SK-N-SH (cell line): ENCODE data around the gene TMEM182.

Source experiments
- ELF1 ChIP-seq: IDR thresholded peaks from 2 replicates; pipeline ENCODE4 v1.4.0; 2012
- EZH2phosphoT487 ChIP-seq: fragments of 200-600 bp; sonication (generic); IDR thresholded peaks from 2 replicates; pipeline ENCODE4 v1.6.1; 2017; ENCODE audit warnings: low read depth, mixed run types, mild to moderate bottlenecking, antibody characterized with exemption, moderate library complexity, borderline replicate concordance
- FOXJ3 ChIP-seq: sonication (generic); formaldehyde crosslinking; IDR thresholded peaks from 2 replicates; pipeline ENCODE4 v1.5.1; 2020; ENCODE audit warnings: mild to moderate bottlenecking, missing genetic modification reagents
- JUND ChIP-seq: IDR thresholded peaks from 2 replicates; pipeline ENCODE4 v1.4.0; 2012
- MEF2A ChIP-seq: IDR thresholded peaks from 2 replicates; pipeline ENCODE4 v1.4.0; 2012; ENCODE audit warnings: low read depth, borderline replicate concordance
- NFIC ChIP-seq: IDR thresholded peaks from 2 replicates; pipeline ENCODE4 v1.4.0; 2012; ENCODE audit warnings: borderline replicate concordance
- POLR2AphosphoS5 ChIP-seq: IDR thresholded peaks from 2 replicates; pipeline ENCODE4 v1.6.1; 2012; ENCODE audit warnings: low read depth, low read length
- RXRA ChIP-seq: IDR thresholded peaks from 2 replicates; pipeline ENCODE4 v1.4.0; 2012; ENCODE audit warnings: low read depth, mild to moderate bottlenecking, borderline replicate concordance
- SMC3 ChIP-seq: IDR thresholded peaks from 2 replicates; pipeline ENCODE4 v1.6.1; 2012; ENCODE audit warnings: low read depth, low read length, improper control_type of control experiment
- YY1 ChIP-seq: IDR thresholded peaks from 2 replicates; pipeline ENCODE4 v1.4.0; 2012; ENCODE audit warnings: low read depth, mild to moderate bottlenecking
- TF ChIP-seq, protein P1 (sequence below): IDR thresholded peaks from 2 replicates; pipeline ENCODE4 v1.6.1; 2012; ENCODE audit warnings: mild to moderate bottlenecking, low read depth, low read length, moderate library complexity
- TF ChIP-seq, protein P2 (sequence below): fragments of 200-600 bp; sonication (generic); IDR thresholded peaks from 2 replicates; pipeline ENCODE4 v1.6.1; 2017; ENCODE audit warnings: antibody characterized with exemption, mild to moderate bottlenecking, moderate library complexity
- TF ChIP-seq, protein P3 (sequence below): IDR thresholded peaks from 2 replicates; pipeline ENCODE4; 2012
- TF ChIP-seq, protein P4 (sequence below): IDR thresholded peaks from 2 replicates; pipeline ENCODE4 v1.4.0; 2012; ENCODE audit warnings: low read depth

DNA sequence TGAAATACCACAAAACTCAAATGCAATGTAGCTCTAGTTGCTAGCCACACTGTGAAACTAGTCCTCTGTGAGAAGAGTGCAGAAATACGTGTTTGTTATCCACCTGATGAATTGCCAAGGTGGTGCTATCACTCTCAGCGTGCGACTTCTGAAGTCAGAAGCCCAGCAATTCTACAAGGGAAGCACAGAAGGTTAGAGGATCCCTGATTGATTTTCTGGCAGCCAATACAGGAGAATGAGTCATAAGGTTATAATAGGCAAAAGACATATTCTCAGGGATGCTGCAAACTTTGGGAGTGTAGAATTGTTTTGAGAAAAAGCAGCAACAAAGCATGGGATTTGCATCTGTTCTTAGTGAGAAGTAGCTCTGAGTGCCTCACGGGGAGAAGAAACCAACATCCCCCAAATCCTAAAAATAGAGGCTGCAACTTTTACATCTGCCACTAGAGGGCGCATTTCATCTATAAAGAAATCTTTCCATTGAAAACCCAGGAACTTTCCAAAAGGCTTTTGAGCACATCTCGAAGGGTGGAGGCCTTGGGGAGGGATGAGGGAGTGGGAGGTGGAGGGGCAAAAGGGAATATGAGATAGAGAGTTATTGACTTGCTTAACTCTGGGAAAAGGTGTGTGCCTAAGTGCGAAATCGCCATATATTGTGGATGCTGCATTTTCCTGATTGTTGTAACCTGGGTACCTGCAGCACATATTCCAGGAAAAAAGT lies 78.0 kb downstream of the TMEM182 start:
- TF ChIP-seq EZH2phosphoT487 (no peak), POLR2AphosphoS5 (no peak), YY1 (no peak), FOXJ3 (no peak), JUND (no peak), MEF2A (no peak), SMC3 (no peak), NFIC (no peak), RXRA (no peak), ELF1 (no peak)
- TF ChIP-seq, protein P1, sequence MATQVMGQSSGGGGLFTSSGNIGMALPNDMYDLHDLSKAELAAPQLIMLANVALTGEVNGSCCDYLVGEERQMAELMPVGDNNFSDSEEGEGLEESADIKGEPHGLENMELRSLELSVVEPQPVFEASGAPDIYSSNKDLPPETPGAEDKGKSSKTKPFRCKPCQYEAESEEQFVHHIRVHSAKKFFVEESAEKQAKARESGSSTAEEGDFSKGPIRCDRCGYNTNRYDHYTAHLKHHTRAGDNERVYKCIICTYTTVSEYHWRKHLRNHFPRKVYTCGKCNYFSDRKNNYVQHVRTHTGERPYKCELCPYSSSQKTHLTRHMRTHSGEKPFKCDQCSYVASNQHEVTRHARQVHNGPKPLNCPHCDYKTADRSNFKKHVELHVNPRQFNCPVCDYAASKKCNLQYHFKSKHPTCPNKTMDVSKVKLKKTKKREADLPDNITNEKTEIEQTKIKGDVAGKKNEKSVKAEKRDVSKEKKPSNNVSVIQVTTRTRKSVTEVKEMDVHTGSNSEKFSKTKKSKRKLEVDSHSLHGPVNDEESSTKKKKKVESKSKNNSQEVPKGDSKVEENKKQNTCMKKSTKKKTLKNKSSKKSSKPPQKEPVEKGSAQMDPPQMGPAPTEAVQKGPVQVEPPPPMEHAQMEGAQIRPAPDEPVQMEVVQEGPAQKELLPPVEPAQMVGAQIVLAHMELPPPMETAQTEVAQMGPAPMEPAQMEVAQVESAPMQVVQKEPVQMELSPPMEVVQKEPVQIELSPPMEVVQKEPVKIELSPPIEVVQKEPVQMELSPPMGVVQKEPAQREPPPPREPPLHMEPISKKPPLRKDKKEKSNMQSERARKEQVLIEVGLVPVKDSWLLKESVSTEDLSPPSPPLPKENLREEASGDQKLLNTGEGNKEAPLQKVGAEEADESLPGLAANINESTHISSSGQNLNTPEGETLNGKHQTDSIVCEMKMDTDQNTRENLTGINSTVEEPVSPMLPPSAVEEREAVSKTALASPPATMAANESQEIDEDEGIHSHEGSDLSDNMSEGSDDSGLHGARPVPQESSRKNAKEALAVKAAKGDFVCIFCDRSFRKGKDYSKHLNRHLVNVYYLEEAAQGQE: no peak
- TF ChIP-seq, protein P2, sequence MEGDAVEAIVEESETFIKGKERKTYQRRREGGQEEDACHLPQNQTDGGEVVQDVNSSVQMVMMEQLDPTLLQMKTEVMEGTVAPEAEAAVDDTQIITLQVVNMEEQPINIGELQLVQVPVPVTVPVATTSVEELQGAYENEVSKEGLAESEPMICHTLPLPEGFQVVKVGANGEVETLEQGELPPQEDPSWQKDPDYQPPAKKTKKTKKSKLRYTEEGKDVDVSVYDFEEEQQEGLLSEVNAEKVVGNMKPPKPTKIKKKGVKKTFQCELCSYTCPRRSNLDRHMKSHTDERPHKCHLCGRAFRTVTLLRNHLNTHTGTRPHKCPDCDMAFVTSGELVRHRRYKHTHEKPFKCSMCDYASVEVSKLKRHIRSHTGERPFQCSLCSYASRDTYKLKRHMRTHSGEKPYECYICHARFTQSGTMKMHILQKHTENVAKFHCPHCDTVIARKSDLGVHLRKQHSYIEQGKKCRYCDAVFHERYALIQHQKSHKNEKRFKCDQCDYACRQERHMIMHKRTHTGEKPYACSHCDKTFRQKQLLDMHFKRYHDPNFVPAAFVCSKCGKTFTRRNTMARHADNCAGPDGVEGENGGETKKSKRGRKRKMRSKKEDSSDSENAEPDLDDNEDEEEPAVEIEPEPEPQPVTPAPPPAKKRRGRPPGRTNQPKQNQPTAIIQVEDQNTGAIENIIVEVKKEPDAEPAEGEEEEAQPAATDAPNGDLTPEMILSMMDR: peak; percentile 88
- TF ChIP-seq, protein P3, sequence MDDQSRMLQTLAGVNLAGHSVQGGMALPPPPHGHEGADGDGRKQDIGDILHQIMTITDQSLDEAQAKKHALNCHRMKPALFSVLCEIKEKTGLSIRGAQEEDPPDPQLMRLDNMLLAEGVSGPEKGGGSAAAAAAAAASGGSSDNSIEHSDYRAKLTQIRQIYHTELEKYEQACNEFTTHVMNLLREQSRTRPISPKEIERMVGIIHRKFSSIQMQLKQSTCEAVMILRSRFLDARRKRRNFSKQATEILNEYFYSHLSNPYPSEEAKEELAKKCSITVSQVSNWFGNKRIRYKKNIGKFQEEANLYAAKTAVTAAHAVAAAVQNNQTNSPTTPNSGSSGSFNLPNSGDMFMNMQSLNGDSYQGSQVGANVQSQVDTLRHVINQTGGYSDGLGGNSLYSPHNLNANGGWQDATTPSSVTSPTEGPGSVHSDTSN: no peak
- TF ChIP-seq, protein P4, sequence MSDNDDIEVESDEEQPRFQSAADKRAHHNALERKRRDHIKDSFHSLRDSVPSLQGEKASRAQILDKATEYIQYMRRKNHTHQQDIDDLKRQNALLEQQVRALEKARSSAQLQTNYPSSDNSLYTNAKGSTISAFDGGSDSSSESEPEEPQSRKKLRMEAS: no peak
